NCI-H446 treated with DMSO at 0.1 percent for 48 hours (cell line): ENCODE data around the gene MRE11.
"Not testable (repeated sequence)": the region's sequence is repeated elsewhere in the genome, so short reads cannot be mapped to it uniquely, and the experiment has no call there.

Experiments
- DNase-seq: peaks from one replicate; lab custom pipeline; 2025; lab: John Stamatoyannopoulos, UW

Gene MRE11

GRCh38 chr11:94424011-94424410 lies 69.6 kb downstream of the MRE11 start:
- no peak for DNase-seq

GRCh38 chr11:94423507-94423906 lies 70.1 kb downstream of the MRE11 start:
- no peak for DNase-seq

- no peak for DNase-seq
Measured at GRCh38 chr11:94418123-94418765, 75.4 kb downstream of the MRE11 start.

GRCh38 chr11:94417386-94417987 lies 76.2 kb downstream of the MRE11 start:
- DNase-seq, result peak; percentile 12

- no peak for DNase-seq
Measured at GRCh38 chr11:94405062-94405833, 88.4 kb downstream of the MRE11 start.

- DNase-seq, result no peak
Measured at GRCh38 chr11:94402355-94402754, 91.3 kb downstream of the MRE11 start.

- no peak for DNase-seq
Measured at GRCh38 chr11:94401773-94402265, 91.8 kb downstream of the MRE11 start.

GRCh38 chr11:94400839-94401772 lies 92.5 kb downstream of the MRE11 start, which contains the start of gene GPR83:
TSS of gene GPR83 (minus strand) at chr11:94401419. CDS start at chr11:94401247, 172 bp downstream.
- no peak for DNase-seq

- DNase-seq, result no peak
Measured at GRCh38 chr11:94400457-94400838, 93.2 kb downstream of the MRE11 start.

GRCh38 chr11:94400050-94400449 lies 93.6 kb downstream of the MRE11 start:
- DNase-seq, result no peak

GRCh38 chr11:94398101-94398500 lies 95.5 kb downstream of the MRE11 start:
- no peak for DNase-seq

GRCh38 chr11:94396282-94396681 lies 97.4 kb downstream of the MRE11 start:
- no peak for DNase-seq

- not testable (repeated sequence) for DNase-seq
Measured at GRCh38 chr11:94391937-94392336, 101.7 kb downstream of the MRE11 start.

GRCh38 chr11:94379613-94380012 lies 114.0 kb downstream of the MRE11 start:
- no peak for DNase-seq

GRCh38 chr11:94376841-94377240 lies 116.8 kb downstream of the MRE11 start:
- no peak for DNase-seq

GRCh38 chr11:94370576-94370975 lies 123.1 kb downstream of the MRE11 start:
- not testable (repeated sequence) for DNase-seq
